Uterus (tissue), 4 donors: ENCODE measurements around the gene WDFY1. TPM values are rescaled to one million over a fixed set of nuclear protein-coding genes. Genes with fewer than 3 reads are reported as not detected.

ENCODE experiments used
- DNase-seq, 2 donors: peaks; one replicate each; pipeline ENCODE4 v3.0.0-alpha.2; 2019 to 2020
- H3K27ac ChIP-seq, 2 donors: fragments of 200-600 bp; sonication (generic); 1 replicate in 1 of 2; 2 replicates in 1 of 2; pipeline ENCODE4 v1.5.1; 2016 to 2018
- H3K27me3 ChIP-seq, 2 donors: fragments of 200-600 bp; sonication (generic); one replicate each; pipeline ENCODE4 v1.5.1; 2018 to 2019; ENCODE audit warnings: control low read depth in 1 of 2
- H3K36me3 ChIP-seq, 2 donors: fragments of 200-600 bp; sonication (generic); one replicate each; pipeline ENCODE4 v1.5.1; 2019; ENCODE audit warnings: control low read depth in 1 of 2
- H3K4me1 ChIP-seq, 2 donors: fragments of 200-600 bp; sonication (generic); one replicate each; pipeline ENCODE4 v1.5.1; 2018 to 2019; ENCODE audit warnings: control low read depth in 1 of 2
- H3K4me3 ChIP-seq, 2 donors: fragments of 200-600 bp; sonication (generic); 1 replicate in 1 of 2; 2 replicates in 1 of 2; pipeline ENCODE4 v1.5.1; 2018 to 2019; ENCODE audit warnings: mild to moderate bottlenecking in 1 of 2
- H3K9me3 ChIP-seq, 2 donors: fragments of 200-600 bp; sonication (generic); one replicate each; pipeline ENCODE4 v1.5.1; 2019; ENCODE audit warnings: control low read depth in 1 of 2
- POLR2A ChIP-seq, 2 donors: fragments of 450-650 bp; IDR thresholded peaks; one replicate each; pipeline ENCODE4 v1.6.1; 2016; ENCODE audit warnings: antibody characterized with exemption in 2 of 2, mild to moderate bottlenecking in 1 of 2, moderate library complexity in 1 of 2
- intact Hi-C: fragments of 100-400 bp; cut with DNase I; formaldehyde crosslinking; loops from one replicate; pipeline ENCODE4 v1.15.1; 2023; ENCODE audit warnings: low total_unique reads
- total RNA-seq, 4 donors: library from RNA; depleted of rRNA in 3 of 4; stranded (reverse); fragments of >200 nt in 3 of 4; gene quantifications; one replicate each; pipeline versions ENCODE4 v1.1.0 to v1.2.4, GENCODE V29; 2014 to 2023
- TF ChIP-seq, protein P1 (sequence below), 4 experiments: fragments of 200-600 bp in 2 of 4; fragments of 450-650 bp in 2 of 4; sonication (generic) in 2 of 4; IDR thresholded peaks; one replicate each; pipeline ENCODE4 v1.5.1; 2016 to 2019; ENCODE audit warnings: antibody characterized with exemption in 4 of 4, mild to moderate bottlenecking in 2 of 4, moderate library complexity in 1 of 4
- donor health status: DM: yes; HTN: yes; CAD: no.

WDFY1 gene
- total RNA-seq, 4 donors from 2014 or later, result 17.2 to 112 (median 39.1) TPM

DNA sequence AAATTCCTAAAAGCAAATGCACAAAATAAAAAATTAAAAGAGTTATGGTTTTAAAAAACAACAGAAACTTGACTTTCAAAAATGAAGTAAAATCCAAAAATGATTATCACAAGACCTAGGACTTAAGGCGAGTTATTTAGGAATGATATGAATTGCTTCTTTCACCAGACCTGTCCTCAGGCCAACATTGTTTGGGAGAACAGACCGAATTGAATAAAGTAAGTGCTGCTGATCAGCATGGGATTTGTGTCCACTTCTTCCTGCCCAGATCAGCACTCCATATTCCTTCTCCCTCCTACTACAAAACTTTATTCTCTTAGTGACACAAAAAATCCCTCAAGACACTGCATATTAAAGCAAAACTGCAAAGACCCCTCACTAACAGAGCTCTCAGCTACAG lies 39.1 kb downstream of the WDFY1 start:
- no peaks in the 10 kb centered on the region for H3K4me1 ChIP-seq

DNA sequence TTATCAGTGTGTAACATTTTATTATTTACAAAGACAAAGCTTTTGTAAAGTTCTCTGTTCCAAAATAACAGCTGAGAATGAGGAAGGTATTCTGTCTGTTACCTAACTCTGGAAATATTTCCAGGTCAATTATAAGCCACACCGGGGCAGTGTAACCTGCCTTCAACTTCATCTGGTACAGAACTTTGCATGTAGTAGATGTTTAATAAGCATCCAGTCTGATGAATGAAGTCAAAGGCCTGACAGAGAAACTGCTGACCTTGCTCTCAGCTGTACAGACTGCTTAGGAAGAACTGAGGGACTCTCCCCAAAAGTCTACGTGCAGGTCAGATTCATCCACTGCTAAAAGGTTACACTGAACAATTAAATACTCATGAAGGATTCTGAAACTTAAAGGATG lies 43.3 kb downstream of the WDFY1 start:
- Histone ChIP-seq H3K4me3 (no peak overlapping the region), H3K27ac (no peak overlapping the region), H3K27me3 (no peaks in the 10 kb centered on the region), H3K36me3 (no peaks in the 10 kb centered on the region), H3K4me1 (no peaks in the 10 kb centered on the region), H3K9me3 (no peaks in the 10 kb centered on the region)
- no peak for TF ChIP-seq POLR2A (IDR thresholded peaks at IDR 0.05)
- TF ChIP-seq, protein P1, sequence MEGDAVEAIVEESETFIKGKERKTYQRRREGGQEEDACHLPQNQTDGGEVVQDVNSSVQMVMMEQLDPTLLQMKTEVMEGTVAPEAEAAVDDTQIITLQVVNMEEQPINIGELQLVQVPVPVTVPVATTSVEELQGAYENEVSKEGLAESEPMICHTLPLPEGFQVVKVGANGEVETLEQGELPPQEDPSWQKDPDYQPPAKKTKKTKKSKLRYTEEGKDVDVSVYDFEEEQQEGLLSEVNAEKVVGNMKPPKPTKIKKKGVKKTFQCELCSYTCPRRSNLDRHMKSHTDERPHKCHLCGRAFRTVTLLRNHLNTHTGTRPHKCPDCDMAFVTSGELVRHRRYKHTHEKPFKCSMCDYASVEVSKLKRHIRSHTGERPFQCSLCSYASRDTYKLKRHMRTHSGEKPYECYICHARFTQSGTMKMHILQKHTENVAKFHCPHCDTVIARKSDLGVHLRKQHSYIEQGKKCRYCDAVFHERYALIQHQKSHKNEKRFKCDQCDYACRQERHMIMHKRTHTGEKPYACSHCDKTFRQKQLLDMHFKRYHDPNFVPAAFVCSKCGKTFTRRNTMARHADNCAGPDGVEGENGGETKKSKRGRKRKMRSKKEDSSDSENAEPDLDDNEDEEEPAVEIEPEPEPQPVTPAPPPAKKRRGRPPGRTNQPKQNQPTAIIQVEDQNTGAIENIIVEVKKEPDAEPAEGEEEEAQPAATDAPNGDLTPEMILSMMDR (IDR thresholded peaks at IDR 0.05), result no peak
- no peak for DNase-seq
- intact Hi-C loops, result no loop called here

More for the DNA sequence above, 39.1 kb downstream of the WDFY1 start:
- TF ChIP-seq, protein P1 (IDR thresholded peaks at IDR 0.05), result no peak
- no peak for TF ChIP-seq POLR2A (IDR thresholded peaks at IDR 0.05)
- DNase-seq, result no peak
- Histone ChIP-seq H3K27ac (no peak overlapping the region), H3K9me3 (no peaks in the 10 kb centered on the region), H3K27me3 (no peaks in the 10 kb centered on the region), H3K36me3 (no peaks in the 10 kb centered on the region), H3K4me3 (no peak overlapping the region)
- intact Hi-C loops, result no loop called here

DNA sequence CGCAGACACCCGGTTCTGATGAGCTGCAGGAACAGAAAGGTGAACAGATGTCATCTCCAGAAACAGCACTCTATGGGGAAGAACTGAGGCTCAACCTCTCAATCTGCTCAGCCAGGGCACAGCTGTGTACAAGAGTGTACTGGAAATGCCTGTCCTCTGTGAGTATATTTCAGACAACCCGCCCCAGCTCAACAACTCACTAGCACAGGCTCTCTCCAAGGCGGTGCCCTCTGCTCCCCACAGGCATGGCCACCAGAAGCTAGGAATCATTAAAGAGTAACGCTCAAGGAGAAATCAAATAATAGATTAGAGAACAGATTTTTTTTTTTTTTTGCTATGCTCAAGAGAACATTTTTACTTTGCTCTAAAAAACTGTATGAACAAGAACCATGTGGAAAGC lies 43.8 kb downstream of the WDFY1 start:
- intact Hi-C loops, result no loop called here
- H3K36me3 ChIP-seq, result no peaks in the 10 kb centered on the region
- H3K4me3 ChIP-seq, result no peak overlapping the region
- TF ChIP-seq, protein P1 (IDR thresholded peaks at IDR 0.05), result no peak
- TF ChIP-seq POLR2A (IDR thresholded peaks at IDR 0.05), result no peak
- no peaks in the 10 kb centered on the region for H3K9me3 ChIP-seq
- H3K27me3 ChIP-seq, result no peaks in the 10 kb centered on the region
- H3K4me1 ChIP-seq, result no peaks in the 10 kb centered on the region
- DNase-seq, result no peak
- H3K27ac ChIP-seq, result no peak overlapping the region

DNA sequence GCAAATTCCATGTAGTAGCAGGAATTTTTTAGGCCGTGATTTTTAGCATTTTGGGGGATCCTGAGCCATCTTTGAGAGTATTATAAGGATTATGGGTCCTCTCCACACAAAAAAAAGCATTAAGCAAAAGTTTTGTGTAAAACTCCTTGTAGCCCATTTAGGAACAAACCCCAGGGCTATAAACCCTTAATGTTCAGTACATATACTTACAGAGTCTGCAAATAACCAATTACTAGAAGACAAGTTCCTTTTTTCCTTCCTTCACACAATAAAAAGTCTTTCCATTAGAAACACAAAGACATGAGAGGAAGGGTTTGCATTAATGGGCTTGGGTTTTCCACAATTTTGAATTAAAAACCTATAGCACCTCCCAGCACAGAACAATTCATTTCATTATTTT lies 44.6 kb downstream of the WDFY1 start:
- Histone ChIP-seq H3K36me3 (no peaks in the 10 kb centered on the region), H3K4me1 (no peaks in the 10 kb centered on the region), H3K27ac (no peak overlapping the region), H3K9me3 (no peaks in the 10 kb centered on the region), H3K4me3 (no peak overlapping the region), H3K27me3 (no peaks in the 10 kb centered on the region)
- TF ChIP-seq POLR2A (IDR thresholded peaks at IDR 0.05), result no peak
- intact Hi-C loops, result no loop called here
- no peak for DNase-seq

DNA sequence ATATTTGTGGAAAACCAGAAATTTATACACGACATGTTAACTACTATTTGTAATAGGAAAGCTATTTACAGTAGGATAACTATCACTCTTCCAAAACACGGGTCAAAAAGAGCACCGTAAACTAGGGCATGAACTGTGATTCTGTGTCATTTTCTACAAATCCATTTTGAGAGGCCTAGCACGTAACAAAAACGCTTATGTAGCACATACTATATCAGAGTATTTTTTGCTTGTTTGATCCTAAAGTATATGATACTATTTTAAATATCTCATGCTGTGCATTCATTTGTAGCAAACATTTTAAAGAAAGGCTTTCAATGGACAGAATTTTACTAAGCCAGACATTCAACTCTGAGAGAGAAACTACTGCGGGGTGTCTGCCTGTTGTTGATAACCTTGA lies 45.1 kb downstream of the WDFY1 start:
- Histone ChIP-seq H3K4me1 (no peaks in the 10 kb centered on the region), H3K27me3 (no peaks in the 10 kb centered on the region), H3K4me3 (no peak overlapping the region), H3K36me3 (no peaks in the 10 kb centered on the region), H3K27ac (no peak overlapping the region), H3K9me3 (no peaks in the 10 kb centered on the region)
- TF ChIP-seq POLR2A (IDR thresholded peaks at IDR 0.05), result no peak
- TF ChIP-seq, protein P1 (IDR thresholded peaks at IDR 0.05), result no peak
- intact Hi-C loops, result no loop called here
- no peak for DNase-seq

DNA sequence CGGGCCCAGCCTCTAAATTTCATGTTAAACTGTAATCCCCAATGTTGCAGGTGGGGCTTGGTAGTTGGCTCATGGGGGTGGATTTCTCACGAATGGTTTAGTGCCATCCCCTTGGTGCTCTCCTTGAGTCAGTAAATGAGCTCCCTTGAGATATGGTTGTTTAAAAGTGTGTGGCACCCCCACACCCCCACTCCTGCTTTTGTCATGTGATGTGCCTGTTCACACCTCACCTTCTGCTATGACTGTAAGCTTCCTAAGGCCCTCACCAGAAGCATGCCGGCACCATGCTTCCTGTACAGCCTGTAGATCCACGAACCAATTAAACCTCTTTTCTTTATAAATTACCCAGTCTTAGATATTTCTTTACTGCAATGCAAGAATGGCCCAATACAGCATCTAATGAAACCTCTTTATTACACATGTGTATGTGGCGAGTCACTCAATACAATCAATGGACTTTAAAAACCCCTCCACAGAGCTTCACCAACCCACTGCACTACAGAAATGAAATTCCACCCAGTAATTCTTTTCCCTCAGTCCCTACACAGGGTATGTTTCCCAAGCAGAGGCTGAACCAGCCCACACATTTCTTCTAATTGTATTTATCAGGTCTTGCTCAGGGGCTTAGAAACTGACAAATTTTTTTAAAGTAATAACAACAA lies 47.3 kb downstream of the WDFY1 start:
- no peaks in the 10 kb centered on the region for H3K9me3 ChIP-seq
- no peaks in the 10 kb centered on the region for H3K36me3 ChIP-seq
- DNase-seq, result no peak
- H3K27me3 ChIP-seq, result no peaks in the 10 kb centered on the region
- H3K27ac ChIP-seq, result no peak overlapping the region
- no peak for TF ChIP-seq POLR2A (IDR thresholded peaks at IDR 0.05)
- TF ChIP-seq, protein P1 (IDR thresholded peaks at IDR 0.05), result no peak
- intact Hi-C loops, result no loop called here
- H3K4me3 ChIP-seq, result no peak overlapping the region
- H3K4me1 ChIP-seq, result no peaks in the 10 kb centered on the region
